ENCODE results near the gene ZNF445.
"Not testable (repeated sequence)": the region's sequence is repeated elsewhere in the genome, so short reads cannot be mapped to it uniquely, and the experiment has no call there.

The ZNF445 gene

DNA sequence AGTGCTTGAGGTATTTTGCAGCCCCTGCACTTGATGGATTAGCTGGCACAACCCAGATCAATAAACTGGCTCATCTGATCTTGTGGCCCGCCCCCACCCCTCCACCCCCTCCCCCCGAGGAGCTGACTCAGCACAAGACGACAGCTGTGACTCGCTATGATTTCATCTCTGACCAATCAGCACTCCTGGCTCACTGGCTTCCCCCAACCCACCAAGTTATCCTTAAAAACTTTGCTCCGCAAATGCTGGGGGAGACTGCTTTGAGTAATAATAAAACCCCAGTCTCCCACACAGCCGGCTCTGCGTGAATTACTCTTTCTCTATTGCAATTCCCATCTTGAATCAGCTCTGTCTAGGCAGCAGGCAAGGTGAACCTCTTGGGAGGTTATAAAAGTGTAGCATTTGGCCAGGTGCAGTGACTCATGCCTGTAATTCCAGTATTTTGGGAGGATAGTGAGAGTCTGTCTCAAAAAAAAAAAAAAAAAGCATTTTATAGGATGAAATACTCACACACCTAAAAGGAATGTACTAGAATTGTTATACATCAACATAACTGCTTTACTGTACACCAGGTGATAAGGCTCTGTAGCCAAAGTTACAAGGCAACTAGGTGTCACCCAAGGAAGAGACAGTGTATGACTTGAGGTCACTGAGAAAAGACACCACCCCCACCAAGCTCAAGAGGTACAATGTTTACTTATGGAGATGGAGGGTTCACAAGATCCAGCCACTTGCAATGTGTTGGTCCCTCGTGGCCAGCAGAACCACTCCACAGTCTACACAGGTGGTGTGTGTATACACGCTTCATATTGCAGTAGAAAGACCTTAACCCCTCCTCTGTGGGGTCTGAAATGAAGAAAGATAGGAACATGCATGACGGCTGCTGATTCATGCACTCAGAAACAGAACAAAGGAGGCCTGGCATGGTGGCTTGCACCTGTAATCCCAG, 8.6 kb downstream of the ZNF445 start:
- no peak for DNase-seq

DNA sequence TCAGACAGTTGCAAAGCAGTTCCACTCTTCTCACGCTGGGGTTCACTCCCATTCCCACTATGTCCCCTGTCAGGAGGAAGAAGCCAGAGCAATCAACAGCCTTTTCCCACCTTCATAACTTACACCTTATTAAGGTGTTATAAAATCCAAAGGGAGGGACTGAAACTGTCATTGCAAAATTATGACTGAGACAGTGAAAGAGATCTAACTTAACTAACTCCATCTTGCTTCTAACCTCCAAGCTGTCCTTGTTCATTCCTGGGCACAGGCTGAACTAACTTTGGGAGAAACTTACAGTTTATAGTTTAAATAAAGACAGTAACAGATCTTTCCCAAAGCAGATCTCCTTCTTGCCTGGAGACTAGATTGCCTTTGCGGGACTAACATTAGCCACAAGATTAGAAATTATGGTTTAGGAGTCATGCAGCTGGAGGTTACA, 9.4 kb downstream of the ZNF445 start:
- H3K9me3 ChIP-seq; H3K4me1 ChIP-seq; H3K27ac ChIP-seq; DNase-seq; intact Hi-C loops (cut with DNase I; ENCODE audit: low total_unique reads); H3K27me3 ChIP-seq; H3K4me3 ChIP-seq: not testable (repeated sequence)
- peaks cover 8 to 31% (median 19%) of the 10 kb centered on the region in 3 donors for H3K36me3 ChIP-seq

More for the DNA sequence above, 8.6 kb downstream of the ZNF445 start:
- H3K27me3 ChIP-seq: no peaks in the 10 kb centered on the region
- intact Hi-C loops (cut with DNase I; ENCODE audit: low total_unique reads): no loop called here
- H3K4me1 ChIP-seq: peaks cover 0 to 9% (median 1%) of the 10 kb centered on the region in 4 donors
- H3K4me3 ChIP-seq: no peak overlapping the region
- H3K9me3 ChIP-seq: no peaks in the 10 kb centered on the region
- TF ChIP-seq, protein P1, sequence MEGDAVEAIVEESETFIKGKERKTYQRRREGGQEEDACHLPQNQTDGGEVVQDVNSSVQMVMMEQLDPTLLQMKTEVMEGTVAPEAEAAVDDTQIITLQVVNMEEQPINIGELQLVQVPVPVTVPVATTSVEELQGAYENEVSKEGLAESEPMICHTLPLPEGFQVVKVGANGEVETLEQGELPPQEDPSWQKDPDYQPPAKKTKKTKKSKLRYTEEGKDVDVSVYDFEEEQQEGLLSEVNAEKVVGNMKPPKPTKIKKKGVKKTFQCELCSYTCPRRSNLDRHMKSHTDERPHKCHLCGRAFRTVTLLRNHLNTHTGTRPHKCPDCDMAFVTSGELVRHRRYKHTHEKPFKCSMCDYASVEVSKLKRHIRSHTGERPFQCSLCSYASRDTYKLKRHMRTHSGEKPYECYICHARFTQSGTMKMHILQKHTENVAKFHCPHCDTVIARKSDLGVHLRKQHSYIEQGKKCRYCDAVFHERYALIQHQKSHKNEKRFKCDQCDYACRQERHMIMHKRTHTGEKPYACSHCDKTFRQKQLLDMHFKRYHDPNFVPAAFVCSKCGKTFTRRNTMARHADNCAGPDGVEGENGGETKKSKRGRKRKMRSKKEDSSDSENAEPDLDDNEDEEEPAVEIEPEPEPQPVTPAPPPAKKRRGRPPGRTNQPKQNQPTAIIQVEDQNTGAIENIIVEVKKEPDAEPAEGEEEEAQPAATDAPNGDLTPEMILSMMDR (IDR thresholded peaks at IDR 0.05): no peak
- peaks cover 8 to 24% (median 12%) of the 10 kb centered on the region in 3 donors for H3K36me3 ChIP-seq
- H3K27ac ChIP-seq: no peak overlapping the region

DNA sequence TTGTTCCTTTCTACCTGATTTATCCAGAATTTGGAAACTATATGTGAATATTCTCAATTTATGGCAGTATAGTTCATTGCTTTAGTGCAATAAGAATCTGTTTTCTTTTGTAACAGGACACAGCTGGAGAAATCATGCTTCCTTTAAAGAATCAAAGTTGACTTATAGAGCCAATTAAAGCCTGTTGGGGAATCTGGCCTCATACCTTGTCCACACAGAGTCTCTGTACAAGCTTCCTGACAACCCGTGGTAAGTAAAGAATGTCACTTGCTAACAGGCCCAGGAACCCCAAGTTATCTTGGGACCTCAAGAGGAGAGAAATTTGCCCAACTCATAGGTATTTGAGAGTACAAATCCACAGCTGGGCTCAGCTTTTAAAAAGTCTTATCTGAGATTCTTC, 10.2 kb downstream of the ZNF445 start:
- DNase-seq: no peak
- no peak overlapping the region for H3K4me3 ChIP-seq
- TF ChIP-seq, protein P1 (IDR thresholded peaks at IDR 0.05): no peak

DNA sequence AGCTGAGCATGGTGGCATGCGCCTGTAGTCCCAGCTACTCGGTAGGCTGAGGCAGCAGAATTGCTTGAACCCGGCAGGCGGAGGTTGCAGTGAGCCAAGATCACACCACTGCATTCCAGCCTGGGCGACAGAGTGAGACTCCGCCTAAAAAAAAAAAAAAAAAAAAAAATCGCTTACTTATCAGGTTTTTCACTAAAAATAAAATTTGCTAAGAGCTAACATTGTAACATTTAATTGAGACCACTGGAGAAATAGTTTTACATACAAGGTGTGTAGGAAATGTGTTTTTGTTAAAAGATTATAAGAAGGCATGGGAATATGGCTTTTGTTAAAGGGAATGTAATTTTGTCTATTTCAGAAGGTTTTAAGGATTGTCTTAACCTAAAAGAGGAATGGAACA, 12.6 kb downstream of the ZNF445 start:
- H3K27me3 ChIP-seq; H3K27ac ChIP-seq; H3K4me3 ChIP-seq; intact Hi-C loops (cut with DNase I; ENCODE audit: low total_unique reads); DNase-seq; H3K4me1 ChIP-seq: not testable (repeated sequence)
- peaks cover 0 to 11% (median 7%) of the 10 kb centered on the region in 3 donors for H3K9me3 ChIP-seq
- peaks cover 23 to 50% (median 43%) of the 10 kb centered on the region in 3 donors for H3K36me3 ChIP-seq

More for the DNA sequence above, 10.2 kb downstream of the ZNF445 start:
- Histone ChIP-seq H3K27ac (no peak overlapping the region), H3K36me3 (peaks cover 8 to 32% (median 23%) of the 10 kb centered on the region in 3 donors), H3K4me1 (peaks cover 0 to 9% (median 1%) of the 10 kb centered on the region in 4 donors), H3K9me3 (no peaks in the 10 kb centered on the region), H3K27me3 (no peaks in the 10 kb centered on the region)
- intact Hi-C loops (cut with DNase I; ENCODE audit: low total_unique reads): no loop called here

DNA sequence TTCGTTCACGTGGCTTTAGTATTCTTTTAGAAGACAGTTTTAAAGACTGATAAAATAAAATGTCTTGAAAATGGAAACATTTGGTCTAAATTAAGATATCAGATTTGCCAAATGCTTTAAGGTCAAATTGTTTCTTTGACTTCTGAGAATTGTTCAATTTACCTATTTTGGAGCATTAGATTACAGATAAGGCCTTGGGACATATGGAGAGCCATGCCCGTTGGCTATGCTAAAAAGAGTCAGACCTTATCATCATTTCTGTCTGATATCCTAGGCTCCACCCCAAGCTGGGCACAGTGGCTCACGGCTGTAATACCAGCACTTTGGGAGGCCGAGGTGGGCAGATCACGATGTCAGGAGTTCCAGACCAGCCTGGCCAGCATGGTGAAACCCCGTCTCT, 13.0 kb downstream of the ZNF445 start:
- peaks cover 0 to 11% (median 7%) of the 10 kb centered on the region in 3 donors for H3K9me3 ChIP-seq
- H3K4me3 ChIP-seq: no peak overlapping the region
- no peak for DNase-seq
- TF ChIP-seq, protein P1 (IDR thresholded peaks at IDR 0.05): no peak
- H3K27me3 ChIP-seq: no peaks in the 10 kb centered on the region
- intact Hi-C loops (cut with DNase I; ENCODE audit: low total_unique reads): no loop called here
- no peak overlapping the region for H3K27ac ChIP-seq
- H3K4me1 ChIP-seq: no peaks in the 10 kb centered on the region
- H3K36me3 ChIP-seq: peaks cover 23 to 45% (median 45%) of the 10 kb centered on the region in 3 donors

DNA sequence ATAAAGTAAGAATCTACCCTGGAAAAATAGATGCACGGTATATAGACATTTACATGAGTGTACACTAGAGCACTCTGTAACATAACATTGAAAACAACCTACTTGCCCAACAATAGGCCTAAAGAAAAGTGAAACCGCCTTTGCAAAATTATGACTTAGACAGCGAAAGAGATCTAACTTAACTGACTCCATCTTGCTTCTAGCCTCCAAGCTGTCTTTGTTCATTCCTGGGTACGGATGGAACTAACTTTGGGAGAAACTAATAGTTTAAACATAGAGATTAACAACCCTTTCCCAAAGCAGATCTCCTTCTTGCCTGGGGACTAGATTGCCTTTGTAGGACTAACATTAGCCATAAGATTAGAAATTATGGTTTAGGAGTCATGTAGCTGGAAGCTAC, 17.4 kb downstream of the ZNF445 start:
- Histone ChIP-seq H3K9me3 (peaks cover 0 to 11% (median 7%) of the 10 kb centered on the region in 3 donors), H3K36me3 (peaks cover 61 to 77% (median 73%) of the 10 kb centered on the region in 3 donors)
- H3K27me3 ChIP-seq; DNase-seq; H3K4me1 ChIP-seq; H3K4me3 ChIP-seq; H3K27ac ChIP-seq; intact Hi-C loops (cut with DNase I; ENCODE audit: low total_unique reads): not testable (repeated sequence)

DNA sequence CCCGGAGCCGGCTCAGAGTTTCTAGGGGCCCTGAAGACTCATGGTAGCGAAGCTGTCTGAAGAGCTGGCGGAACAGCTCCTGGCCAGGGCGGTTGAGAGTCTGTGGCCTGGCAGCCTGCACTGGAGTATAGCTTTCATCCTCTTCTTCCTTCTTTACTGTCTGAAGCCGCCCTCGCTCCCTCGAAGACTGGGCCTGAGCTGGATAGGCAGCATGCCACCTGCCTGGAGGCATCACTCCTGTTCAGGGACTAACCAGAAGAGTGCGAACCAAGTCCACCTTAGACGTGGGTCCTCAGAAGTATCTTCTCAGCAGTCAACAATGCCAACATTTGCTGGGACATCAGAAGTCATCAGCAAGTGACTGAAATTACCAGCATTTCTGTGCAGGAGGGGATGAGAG, 22.2 kb downstream of the ZNF445 start:
- H3K9me3 ChIP-seq: peaks cover 0 to 2% (median under 1%) of the 10 kb centered on the region in 3 donors
- H3K4me1 ChIP-seq: no peaks in the 10 kb centered on the region
- intact Hi-C loops (cut with DNase I; ENCODE audit: low total_unique reads): no loop called here
- peaks cover 71 to 84% (median 76%) of the 10 kb centered on the region in 3 donors for H3K36me3 ChIP-seq
- H3K4me3 ChIP-seq: no peak overlapping the region
- DNase-seq: no peak
- no peaks in the 10 kb centered on the region for H3K27me3 ChIP-seq
- no peak overlapping the region for H3K27ac ChIP-seq
- TF ChIP-seq, protein P1 (IDR thresholded peaks at IDR 0.05): no peak

All from tibial artery (tissue), 4 donors.